ENCODE data around the gene C8A. TPM values are rescaled to one million over a fixed set of nuclear protein-coding genes. Genes with fewer than 3 reads are reported as not detected.
A peak's percentile ranks its signal among the peaks of the same experiment; 100 is the strongest.

C8A gene
- total RNA-seq (2014; rRNA removed; shearing (Covaris generic)): not detected in 2 replicates

- DNase-seq (ENCODE audit: low spot score): no peak
Measured at GRCh38 chr1:56854521-56855099, at the start of gene C8A. Gene C8A, plus strand, starts transcription at chr1:56854797. Its CDS starts 105 bp downstream, at chr1:56854902.

- no peak for DNase-seq (ENCODE audit: low spot score)
Measured at GRCh38 chr1:56806804-56807203, 47.8 kb upstream of the C8A start.

DNA sequence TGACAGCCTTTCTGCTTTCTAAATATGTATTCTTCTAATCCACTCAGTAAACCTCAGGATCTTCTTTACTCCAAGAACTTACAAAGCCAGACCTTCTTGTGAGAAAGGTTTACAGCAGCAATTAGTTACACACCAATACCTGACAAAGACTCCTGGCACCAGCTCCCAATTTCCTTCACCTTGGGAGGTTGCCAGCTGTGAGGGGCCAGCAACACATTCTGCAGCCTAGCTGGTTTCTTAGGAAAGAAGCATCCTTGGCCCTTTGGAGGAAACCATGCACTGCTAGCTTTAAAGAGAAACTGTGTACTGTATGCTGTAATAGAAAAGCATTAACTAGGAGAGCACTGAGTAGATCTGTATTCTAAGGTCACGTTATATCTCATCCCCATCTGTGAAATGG, 46.2 kb upstream of the C8A start:
- DNase-seq (ENCODE audit: low spot score): no peak

GRCh38 chr1:56811331-56811730, 43.3 kb upstream of the C8A start:
- DNase-seq (ENCODE audit: low spot score): no peak

DNA sequence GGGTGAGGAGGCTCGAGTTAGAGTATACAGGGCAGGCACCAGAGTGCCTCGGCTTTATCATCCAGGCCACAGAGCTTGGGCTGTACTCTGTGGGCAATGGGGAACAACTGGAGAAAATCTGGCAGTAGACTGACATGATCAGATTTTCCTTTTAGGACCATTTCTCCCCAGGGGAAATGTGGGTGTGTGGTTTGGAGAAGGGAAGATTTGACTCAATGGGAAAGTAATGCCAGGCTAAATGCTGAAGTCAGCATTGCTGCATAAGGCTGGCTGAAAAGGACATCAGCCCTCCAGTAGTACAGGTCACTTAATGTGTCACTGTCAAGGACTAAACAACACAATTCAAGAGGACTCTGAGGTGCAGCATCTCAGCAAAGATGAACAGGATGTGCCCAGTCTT, 40.4 kb upstream of the C8A start:
- no peak for DNase-seq (ENCODE audit: low spot score)

GRCh38 chr1:56816264-56816663, 38.3 kb upstream of the C8A start:
- no peak for DNase-seq (ENCODE audit: low spot score)

DNA sequence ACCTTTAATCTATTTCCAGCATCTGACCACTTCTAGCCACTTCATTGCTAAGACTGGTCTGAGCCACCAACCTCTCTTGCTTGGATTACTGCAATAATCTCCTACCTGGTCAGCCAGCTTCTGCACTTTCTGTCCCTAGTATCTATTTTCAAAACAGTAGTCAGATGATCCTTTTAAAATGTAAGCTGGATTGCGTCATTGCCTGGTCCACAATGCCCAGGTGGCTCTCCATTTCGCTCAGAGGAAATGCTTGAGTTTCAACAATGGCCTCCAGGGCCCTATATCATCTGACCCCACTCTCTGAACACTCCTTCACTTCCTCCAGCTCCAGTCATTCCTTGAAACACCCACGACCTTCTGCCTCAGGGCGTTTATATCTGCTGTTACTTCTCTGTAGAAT, 37.7 kb upstream of the C8A start:
- DNase-seq (ENCODE audit: low spot score): no peak

DNA sequence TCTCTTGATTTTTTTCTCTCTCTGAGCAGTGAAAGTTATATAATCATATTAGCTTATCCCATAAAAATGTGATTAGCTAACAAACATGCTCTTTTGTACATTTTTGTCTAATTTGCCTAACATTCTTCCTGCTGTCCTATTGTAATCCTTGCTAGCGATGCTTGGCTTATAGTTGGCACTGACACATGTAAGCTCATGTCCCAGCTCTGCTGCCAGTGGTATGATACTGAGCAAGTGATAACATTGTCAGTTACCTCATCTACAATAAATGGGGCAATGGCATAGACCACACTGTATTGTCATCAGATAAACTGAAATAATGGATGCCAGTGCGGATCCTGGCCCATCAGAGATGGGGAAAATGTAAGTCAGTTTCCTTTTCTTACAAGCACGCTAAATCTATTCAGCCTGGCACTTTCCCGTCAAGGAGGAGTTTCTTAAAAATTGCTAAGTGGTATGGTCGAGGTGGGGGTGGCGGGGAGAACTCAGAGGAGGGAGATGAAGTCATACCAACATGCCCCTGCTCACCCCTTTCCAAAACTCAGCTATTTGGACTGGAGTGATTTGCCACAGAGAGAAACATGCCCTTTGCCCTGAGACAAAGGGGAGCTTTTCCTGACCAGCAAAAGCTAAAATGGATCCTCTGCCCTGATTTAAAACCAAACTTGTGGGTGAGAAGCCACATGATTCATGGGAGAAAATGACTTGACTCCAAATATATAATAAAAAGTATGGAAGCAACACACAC, 36.7 kb upstream of the C8A start:
- no peak for DNase-seq (ENCODE audit: low spot score)

DNA sequence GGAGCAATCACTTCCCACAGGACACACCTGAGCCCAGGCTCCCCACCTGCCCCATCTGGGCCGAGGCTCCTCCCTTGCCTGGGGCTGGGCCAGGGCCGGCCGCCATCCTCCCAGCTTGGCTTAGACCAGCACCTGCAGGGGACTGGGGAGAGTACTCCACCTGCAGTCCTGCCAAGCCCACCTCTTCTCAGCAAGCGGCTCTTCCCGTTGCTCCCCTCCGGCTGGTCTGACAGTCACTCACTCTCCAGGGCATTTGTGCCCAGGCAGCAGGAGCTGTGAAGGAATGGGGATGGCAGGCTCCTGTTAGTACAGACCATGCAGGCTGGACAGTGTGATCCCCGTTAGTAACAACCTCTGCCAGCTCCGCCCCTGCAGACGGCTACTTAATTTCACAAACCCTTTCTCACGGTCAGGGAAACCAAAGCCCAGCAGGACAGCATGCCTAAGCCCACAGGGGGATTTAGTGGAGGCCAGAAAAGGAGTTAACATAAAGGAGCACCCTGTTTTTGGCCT, 35.2 kb upstream of the C8A start, which contains the start of gene FYB2:
TSS of gene FYB2 (minus strand) at position 18 of the 513 bp plus-strand sequence. CDS start 114 bp downstream, outside the sequence.
- no peak for DNase-seq (ENCODE audit: low spot score)

DNA sequence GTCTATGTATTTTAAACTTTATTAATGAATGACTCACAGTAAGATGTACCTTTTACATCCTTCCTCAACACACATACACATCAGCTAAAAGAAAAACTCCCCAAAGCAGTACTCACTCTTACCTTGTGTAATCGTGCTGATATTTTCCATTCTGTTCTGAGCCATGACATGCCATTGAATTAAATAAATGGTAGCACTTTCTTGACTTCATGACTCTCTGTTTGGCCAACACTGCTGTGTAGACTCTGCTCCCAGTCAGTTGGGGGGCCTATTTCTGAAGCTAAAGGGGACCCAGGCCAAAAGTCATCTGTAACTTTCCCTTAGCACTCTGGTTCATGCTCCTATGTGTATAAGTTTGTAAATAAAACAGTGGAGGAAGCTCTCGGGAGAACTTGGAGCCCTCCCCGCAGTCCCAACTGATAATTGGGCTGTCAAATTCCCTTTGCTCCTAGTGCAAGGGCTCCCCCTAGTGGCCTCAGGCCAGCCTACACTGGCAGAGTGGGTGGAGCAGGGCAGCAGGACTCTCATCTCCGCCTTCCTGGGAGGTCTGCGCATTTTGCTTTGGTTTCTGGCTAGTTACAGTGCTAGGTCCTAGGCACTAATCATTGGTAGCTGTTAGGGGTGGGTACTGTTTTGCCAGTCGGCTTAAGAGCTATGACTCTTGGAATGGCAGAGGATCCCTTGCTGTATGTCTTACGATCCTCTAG, 33.7 kb upstream of the C8A start:
- DNase-seq (ENCODE audit: low spot score): peak; percentile 67

GRCh38 chr1:56821462-56821797, 33.2 kb upstream of the C8A start:
- DNase-seq (ENCODE audit: low spot score): peak; percentile 16

- DNase-seq (ENCODE audit: low spot score): no peak
Measured at GRCh38 chr1:56824271-56824670, 30.3 kb upstream of the C8A start.

GRCh38 chr1:56824938-56825337, 29.7 kb upstream of the C8A start:
- DNase-seq (ENCODE audit: low spot score): no peak

- DNase-seq (ENCODE audit: low spot score): no peak
Measured at GRCh38 chr1:56825436-56825835, 29.2 kb upstream of the C8A start.

GRCh38 chr1:56827711-56828110, 26.9 kb upstream of the C8A start:
- no peak for DNase-seq (ENCODE audit: low spot score)

GRCh38 chr1:56830052-56830451, 24.5 kb upstream of the C8A start:
- no peak for DNase-seq (ENCODE audit: low spot score)

DNA sequence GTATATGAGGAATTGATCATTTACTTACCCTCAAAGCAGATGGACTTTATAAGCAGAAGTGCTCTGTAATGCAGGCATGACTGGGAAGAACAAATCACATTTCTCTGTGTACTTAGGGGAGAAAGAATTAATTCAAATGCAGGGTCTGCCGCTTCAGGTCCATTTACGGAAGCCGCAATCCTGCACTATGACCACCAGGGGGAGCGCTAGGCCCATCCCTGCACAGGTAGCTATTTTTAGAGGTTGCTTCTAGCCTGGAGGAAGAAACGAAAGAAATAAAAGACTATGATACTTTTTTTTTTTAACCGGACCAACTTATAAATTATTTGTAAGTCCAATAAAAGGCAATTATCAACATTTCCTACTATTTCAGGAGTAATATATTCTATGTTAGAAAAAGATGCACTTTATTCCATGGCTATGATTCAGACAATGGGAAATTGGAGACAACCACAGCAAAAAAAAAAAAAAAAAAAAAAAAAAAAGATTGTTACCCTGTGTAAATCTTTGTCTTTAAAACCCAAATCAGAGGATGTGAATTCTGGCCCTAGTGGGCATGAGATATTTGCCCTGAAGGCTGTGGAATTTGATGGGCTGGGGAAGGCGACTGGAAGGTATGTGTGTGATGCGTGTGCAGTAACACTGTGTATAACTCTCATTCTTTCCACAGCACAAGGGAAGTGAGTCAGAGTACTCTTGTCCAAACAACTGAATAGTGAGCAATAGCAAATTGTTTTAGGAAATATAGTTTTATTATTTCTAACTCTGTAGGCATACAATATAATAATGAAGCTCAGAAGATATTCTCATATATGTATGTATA, 22.5 kb upstream of the C8A start:
- peak; percentile 91 for DNase-seq (ENCODE audit: low spot score)

DNA sequence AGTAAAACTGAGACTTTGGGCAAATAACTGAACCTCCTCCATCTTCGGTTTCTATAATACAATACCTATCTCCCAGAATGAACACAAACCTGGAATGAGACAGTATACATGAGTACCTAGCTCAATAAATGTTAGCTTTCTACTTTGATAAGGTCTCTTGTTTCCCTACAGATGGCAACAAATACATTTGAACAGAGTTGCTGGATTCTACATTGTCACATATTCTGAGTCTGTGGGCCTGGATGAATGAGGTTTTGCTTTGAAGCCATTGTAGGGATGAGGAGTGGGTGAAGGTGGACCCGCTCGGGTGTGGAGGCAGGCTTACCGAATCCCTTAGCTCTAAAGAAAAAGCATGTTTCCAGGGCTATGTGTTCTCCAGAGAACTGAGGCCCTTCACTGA, 21.5 kb upstream of the C8A start:
- DNase-seq (ENCODE audit: low spot score): no peak

GRCh38 chr1:56834137-56834900, 20.3 kb upstream of the C8A start:
- no peak for DNase-seq (ENCODE audit: low spot score)

DNA sequence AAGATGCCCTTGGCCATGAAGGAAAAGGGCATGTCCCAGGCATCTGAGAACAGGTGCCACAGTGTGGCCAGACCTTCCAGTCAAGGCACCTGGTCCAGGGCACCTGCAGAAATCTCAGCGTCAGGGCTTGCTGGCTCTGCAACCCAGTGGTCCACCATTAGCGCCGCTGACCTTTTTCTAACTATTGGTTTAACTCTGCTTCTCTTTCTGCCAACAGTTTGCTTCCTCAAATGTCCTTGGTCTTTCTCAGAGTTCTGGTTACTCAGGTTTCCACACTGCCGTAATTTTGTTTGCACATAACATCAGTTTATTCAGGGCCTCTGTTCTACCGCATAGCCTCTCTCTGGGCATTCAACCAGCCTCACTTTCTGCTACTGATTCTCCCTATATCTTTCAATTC, 18.9 kb upstream of the C8A start:
- no peak for DNase-seq (ENCODE audit: low spot score)

GRCh38 chr1:56836359-56836758, 18.2 kb upstream of the C8A start:
- no peak for DNase-seq (ENCODE audit: low spot score)

All from HT-29 (cell line).